ENCODE data around the gene PBX1.

GRCh38 chr1:164562947-164563520 lies 4.0 kb downstream of the PBX1 start:
- TF ChIP-seq POLR2A (IDR thresholded peaks at IDR 0.05; ENCODE audit: low read depth, low read length) (no peak), MAZ (IDR thresholded peaks at IDR 0.05; ENCODE audit: borderline replicate concordance, low read depth, low read length) (no peak), RAD21 (IDR thresholded peaks at IDR 0.05; ENCODE audit: low read length) (no peak), MXI1 (IDR thresholded peaks at IDR 0.05; ENCODE audit: borderline replicate concordance, low read depth, low read length) (no peak), BHLHE40 (IDR thresholded peaks at IDR 0.05; ENCODE audit: low read depth, low read length) (no peak), NFE2L2 (IDR thresholded peaks at IDR 0.05; ENCODE audit: low read depth, low read length) (no peak), FOS (IDR thresholded peaks at IDR 0.05; ENCODE audit: low read depth, low read length) (no peak), USF2 (IDR thresholded peaks at IDR 0.05; ENCODE audit: low read depth, low read length) (no peak)
- TF ChIP-seq, protein P1, sequence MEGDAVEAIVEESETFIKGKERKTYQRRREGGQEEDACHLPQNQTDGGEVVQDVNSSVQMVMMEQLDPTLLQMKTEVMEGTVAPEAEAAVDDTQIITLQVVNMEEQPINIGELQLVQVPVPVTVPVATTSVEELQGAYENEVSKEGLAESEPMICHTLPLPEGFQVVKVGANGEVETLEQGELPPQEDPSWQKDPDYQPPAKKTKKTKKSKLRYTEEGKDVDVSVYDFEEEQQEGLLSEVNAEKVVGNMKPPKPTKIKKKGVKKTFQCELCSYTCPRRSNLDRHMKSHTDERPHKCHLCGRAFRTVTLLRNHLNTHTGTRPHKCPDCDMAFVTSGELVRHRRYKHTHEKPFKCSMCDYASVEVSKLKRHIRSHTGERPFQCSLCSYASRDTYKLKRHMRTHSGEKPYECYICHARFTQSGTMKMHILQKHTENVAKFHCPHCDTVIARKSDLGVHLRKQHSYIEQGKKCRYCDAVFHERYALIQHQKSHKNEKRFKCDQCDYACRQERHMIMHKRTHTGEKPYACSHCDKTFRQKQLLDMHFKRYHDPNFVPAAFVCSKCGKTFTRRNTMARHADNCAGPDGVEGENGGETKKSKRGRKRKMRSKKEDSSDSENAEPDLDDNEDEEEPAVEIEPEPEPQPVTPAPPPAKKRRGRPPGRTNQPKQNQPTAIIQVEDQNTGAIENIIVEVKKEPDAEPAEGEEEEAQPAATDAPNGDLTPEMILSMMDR (conservative IDR thresholded peaks at IDR 0.05; ENCODE audit: low read depth, low read length): no peak
